Measurements from ENCODE around the gene UBE2I. TPM values are rescaled to one million over a fixed set of nuclear protein-coding genes. Genes with fewer than 3 reads are reported as not detected.
"Not testable (repeated sequence)": the region's sequence is repeated elsewhere in the genome, so short reads cannot be mapped to it uniquely, and the experiment has no call there.

UBE2I gene
- total RNA-seq, 4 donors from 2014 or later = 54.1 to 119 (median 107) TPM

GRCh38 chr16:1295465-1295864 lies 14.0 kb upstream of the UBE2I start:
- no peaks in the 10 kb centered on the region for H3K36me3 ChIP-seq
- H3K4me1 ChIP-seq = peaks cover under 1 to 7% (median 3%) of the 10 kb centered on the region in 4 donors
- no peaks in the 10 kb centered on the region for H3K9me3 ChIP-seq
- no peak for DNase-seq
- no peak for TF ChIP-seq CTCF (IDR thresholded peaks at IDR 0.05)
- TF ChIP-seq POLR2A (IDR thresholded peaks at IDR 0.05) = no peak
- no peak overlapping the region for H3K27ac ChIP-seq
- no peaks in the 10 kb centered on the region for H3K27me3 ChIP-seq
- H3K4me3 ChIP-seq = no peak overlapping the region

DNA sequence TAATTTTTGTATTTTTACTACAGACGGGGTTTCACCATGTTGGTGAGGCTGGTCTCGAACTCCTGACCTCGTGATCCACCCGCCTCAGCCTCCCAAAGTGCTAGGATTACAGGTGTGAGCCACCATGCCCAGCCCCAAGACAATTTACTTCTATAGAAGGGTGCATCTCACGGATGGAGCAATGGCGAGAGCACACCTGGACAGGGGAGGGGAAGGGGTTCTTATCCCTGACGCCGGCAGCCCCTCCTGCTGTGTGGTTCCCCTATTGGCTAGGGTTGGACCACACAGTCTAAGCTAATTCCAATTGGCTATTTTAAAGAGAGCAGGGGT lies 12.8 kb upstream of the UBE2I start:
- peaks cover 9 to 11% (median 10%) of the 10 kb centered on the region in 4 donors for H3K4me1 ChIP-seq
- not testable (repeated sequence) for DNase-seq, H3K27me3 ChIP-seq, H3K4me3 ChIP-seq, H3K9me3 ChIP-seq, H3K36me3 ChIP-seq
- H3K27ac ChIP-seq = peak overlapping the region in 3 of 4 donors; percentile 25 to 80 (median 77)

GRCh38 chr16:1297018-1297696 lies 12.3 kb upstream of the UBE2I start:
- peak; percentile 41 to 85 (median 70) for DNase-seq
- peak overlapping the region; percentile 25 to 80 (median 58) for H3K27ac ChIP-seq
- no peak for TF ChIP-seq POLR2A (IDR thresholded peaks at IDR 0.05)
- TF ChIP-seq CTCF (IDR thresholded peaks at IDR 0.05) = no peak
- H3K4me3 ChIP-seq = no peak overlapping the region
- H3K9me3 ChIP-seq = no peaks in the 10 kb centered on the region
- no peaks in the 10 kb centered on the region for H3K27me3 ChIP-seq
- peaks cover 9 to 11% (median 10%) of the 10 kb centered on the region in 4 donors for H3K4me1 ChIP-seq
- no peaks in the 10 kb centered on the region for H3K36me3 ChIP-seq

DNA sequence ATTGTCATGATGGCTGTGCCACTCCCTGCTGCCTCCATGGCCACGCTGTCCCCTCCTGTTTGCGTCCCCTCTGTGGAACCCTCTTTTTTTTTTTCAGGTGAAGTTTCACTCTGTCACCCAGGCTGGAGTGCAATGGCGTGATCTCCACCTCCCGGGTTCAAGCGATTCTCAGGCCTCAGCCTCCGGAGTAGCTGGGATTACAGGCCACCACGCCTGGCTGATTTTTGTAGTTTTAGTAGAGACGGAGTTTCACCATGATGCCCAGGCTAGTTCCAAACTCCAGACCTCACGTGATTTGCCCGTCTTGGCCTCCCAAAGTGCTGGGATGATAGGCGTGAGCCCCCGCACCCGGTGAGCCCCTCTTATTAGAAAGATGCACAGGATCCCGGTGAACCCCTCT lies 11.0 kb upstream of the UBE2I start:
- TF ChIP-seq POLR2A (IDR thresholded peaks at IDR 0.05) (no peak), CTCF (IDR thresholded peaks at IDR 0.05) (no peak)
- Histone ChIP-seq H3K9me3 (no peaks in the 10 kb centered on the region), H3K36me3 (no peaks in the 10 kb centered on the region), H3K27me3 (no peaks in the 10 kb centered on the region), H3K4me3 (no peak overlapping the region), H3K27ac (no peak overlapping the region), H3K4me1 (peaks cover 9 to 18% (median 16%) of the 10 kb centered on the region in 4 donors)
- DNase-seq = no peak

DNA sequence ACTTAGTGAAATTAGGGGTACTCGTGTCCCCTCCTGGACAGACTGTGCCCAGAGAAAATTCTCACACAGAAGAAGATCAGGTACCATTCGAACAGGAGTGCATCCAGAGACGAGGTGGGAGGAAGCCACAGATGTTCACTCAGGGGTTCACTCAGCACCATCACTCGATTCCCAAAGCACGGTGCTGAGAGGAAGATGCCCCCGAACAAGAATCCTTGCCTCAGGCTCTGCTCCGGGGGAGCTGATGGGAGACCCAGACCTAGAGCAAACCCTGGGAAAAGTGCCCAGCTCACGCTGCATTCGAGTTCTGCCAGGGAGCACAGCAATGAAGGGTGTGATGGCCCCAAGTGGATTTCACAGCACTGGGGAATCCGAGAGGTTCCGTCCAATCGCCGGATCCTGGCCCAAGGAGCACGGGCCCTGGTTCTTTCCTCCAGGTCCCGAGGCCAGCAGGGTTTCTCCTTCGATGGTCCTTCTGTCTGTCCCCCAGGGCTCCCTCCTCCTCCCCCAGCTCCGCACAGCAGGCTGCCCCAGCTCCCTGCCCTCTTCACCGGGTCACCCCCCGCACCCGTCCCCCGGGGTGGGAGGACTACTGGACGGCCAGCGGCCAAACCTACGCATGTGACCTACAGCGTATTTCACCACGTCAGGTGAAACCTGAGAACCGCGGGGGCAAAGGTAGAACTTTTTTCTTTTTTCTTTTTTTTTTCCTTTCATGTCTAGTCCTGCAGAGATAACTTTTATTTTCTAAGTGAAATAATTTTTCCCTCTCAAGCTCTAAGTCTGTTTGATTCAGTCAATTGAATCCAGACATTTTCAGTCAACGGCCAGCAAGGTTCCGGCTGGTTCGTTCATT lies 10.2 kb upstream of the UBE2I start:
- H3K36me3 ChIP-seq = no peaks in the 10 kb centered on the region
- H3K27me3 ChIP-seq = no peaks in the 10 kb centered on the region
- no peak for DNase-seq
- H3K4me3 ChIP-seq = peak overlapping the region in 1 of 4 donors; percentile 42
- peaks cover 9 to 23% (median 22%) of the 10 kb centered on the region in 4 donors for H3K4me1 ChIP-seq
- H3K9me3 ChIP-seq = no peaks in the 10 kb centered on the region
- no peak overlapping the region for H3K27ac ChIP-seq
- TF ChIP-seq POLR2A (IDR thresholded peaks at IDR 0.05) (no peak), CTCF (IDR thresholded peaks at IDR 0.05) (no peak)

DNA sequence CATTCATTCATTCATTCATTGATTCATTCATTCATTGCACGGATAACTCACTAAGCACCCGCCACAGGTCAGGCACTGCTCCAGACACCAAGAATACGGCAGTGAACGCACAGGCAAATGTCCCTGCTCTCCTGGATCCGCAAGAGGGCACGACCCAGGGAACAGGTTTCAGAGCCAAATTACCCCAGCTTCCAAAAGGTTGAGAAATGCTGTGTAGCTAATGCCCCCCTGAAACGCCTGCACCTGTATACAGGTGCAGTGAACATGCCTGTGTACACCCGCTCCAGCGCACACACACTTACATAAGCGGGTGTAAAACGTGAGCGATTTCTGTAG lies 9.6 kb upstream of the UBE2I start:
- no peak for DNase-seq
- peaks cover 9 to 25% (median 23%) of the 10 kb centered on the region in 4 donors for H3K4me1 ChIP-seq
- H3K36me3 ChIP-seq = no peaks in the 10 kb centered on the region
- no peaks in the 10 kb centered on the region for H3K27me3 ChIP-seq
- H3K4me3 ChIP-seq = no peak overlapping the region
- no peaks in the 10 kb centered on the region for H3K9me3 ChIP-seq
- TF ChIP-seq CTCF (IDR thresholded peaks at IDR 0.05) (no peak), POLR2A (IDR thresholded peaks at IDR 0.05) (no peak)
- H3K27ac ChIP-seq = no peak overlapping the region

All from Peyer's patch (tissue), 4 donors.